HuH-7 (cell line): ENCODE measurements around the gene ZBTB32.
"Not testable (repeated sequence)": the region's sequence is repeated elsewhere in the genome, so short reads cannot be mapped to it uniquely, and the experiment has no call there.

Source experiments
- DNase-seq: peaks from one replicate; pipeline ENCODE4 v3.0.0; 2011; ENCODE audit warnings: low spot score

ZBTB32 gene

DNA sequence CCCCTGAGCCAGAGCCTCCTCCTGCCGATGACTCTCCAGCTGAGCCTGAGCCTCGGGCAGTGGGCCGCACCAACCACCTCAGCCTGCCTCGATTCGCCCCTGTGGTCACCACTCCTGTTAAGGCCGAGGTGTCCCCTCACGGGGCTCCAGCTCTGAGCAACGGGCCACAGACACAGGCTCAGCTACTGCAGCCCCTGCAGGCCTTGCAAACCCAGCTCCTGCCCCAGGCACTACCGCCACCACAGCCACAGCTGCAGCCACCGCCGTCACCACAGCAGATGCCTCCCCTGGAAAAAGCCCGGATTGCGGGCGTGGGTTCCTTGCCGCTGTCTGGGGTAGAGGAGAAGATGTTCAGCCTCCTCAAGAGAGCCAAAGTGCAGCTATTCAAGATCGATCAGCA lies 17.0 kb downstream of the ZBTB32 start:
- DNase-seq: no peak

DNA sequence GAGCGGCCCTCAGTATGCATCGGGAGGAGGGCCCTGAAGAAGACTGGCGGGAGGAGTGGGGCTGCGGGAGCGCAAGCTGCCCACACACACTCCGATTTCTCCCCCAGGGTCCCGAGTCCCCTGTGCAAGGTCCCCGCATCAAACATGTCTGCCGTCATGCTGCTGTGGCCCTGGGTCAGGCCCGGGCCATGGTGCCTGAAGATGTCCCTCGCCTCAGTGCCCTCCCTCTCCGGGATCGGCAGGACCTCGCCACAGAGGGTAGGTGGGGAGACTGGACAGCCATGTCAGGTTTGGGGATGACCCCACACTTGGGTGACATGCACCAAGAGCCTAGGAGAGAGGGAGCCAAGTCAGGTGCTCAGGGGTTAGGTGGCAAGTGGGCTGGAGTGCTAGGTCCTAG lies 18.1 kb downstream of the ZBTB32 start:
- DNase-seq: no peak

DNA sequence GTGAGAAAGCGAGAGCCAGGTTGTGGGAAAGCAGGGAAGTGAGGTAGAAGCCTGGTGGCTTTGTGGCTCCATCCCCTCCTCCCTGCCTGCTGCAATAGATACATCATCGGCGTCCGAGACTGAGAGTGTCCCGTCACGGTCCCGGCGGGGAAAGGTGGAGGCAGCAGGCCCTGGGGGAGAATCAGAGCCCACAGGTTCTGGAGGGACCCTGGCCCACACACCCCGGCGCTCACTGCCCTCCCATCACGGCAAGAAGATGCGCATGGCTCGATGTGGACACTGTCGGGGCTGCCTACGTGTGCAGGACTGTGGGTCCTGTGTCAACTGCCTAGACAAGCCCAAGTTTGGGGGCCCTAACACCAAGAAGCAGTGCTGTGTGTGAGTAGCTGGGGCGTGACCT lies 18.5 kb downstream of the ZBTB32 start:
- DNase-seq: no peak

DNA sequence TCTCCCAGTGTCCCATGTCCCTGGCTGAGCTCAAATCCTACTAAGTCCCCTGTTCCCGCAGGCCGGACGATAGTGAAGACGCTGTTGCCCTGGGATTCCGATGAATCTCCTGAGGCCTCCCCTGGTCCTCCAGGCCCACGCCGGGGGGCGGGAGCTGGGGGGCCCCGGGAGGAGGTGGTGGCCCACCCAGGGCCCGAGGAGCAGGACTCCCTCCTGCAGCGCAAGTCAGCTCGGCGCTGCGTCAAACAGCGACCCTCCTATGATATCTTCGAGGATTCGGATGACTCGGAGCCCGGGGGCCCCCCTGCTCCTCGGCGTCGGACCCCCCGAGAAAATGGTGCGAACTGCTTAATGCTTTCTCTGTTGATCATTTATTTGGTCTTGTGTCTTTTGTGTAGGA lies 19.3 kb downstream of the ZBTB32 start:
- DNase-seq: no peak

DNA sequence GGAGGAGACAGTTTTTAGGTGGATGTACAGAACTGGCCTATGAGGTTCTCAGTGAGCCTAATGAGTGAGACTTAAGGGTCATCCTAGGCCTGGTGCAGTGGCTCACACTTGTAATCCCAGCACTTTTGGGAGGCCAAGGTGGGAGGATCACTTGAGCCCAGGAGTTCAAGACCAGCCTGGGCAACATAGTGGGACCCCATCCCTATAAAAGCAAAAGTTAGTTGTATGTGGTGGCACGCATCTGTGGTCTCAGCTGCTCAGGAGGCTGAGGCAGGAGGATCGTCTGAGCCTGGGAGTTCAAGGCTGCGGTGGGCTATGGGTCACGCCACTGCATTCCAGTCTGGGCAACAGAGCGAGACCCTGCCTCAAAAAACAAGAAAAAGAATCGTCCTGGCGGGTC lies 19.8 kb downstream of the ZBTB32 start:
- DNase-seq: not testable (repeated sequence)

DNA sequence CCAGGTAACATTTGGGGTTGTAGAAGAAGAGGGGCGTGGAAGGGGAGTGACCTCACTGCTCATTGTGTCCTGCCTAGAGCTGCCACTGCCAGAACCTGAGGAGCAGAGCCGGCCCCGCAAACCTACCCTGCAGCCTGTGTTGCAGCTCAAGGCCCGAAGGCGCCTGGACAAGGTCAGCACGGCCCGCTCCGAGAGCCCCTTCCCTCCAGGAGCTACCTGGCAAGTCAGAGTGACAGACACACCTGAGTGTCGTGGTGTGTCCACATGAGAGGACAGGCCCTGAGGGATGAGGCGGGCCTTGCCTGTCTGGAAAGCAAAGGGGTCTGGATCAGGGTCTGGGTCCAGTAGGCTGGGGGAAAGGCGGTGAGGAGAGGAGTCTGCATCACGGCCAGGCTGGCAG lies 20.2 kb downstream of the ZBTB32 start:
- DNase-seq: no peak

DNA sequence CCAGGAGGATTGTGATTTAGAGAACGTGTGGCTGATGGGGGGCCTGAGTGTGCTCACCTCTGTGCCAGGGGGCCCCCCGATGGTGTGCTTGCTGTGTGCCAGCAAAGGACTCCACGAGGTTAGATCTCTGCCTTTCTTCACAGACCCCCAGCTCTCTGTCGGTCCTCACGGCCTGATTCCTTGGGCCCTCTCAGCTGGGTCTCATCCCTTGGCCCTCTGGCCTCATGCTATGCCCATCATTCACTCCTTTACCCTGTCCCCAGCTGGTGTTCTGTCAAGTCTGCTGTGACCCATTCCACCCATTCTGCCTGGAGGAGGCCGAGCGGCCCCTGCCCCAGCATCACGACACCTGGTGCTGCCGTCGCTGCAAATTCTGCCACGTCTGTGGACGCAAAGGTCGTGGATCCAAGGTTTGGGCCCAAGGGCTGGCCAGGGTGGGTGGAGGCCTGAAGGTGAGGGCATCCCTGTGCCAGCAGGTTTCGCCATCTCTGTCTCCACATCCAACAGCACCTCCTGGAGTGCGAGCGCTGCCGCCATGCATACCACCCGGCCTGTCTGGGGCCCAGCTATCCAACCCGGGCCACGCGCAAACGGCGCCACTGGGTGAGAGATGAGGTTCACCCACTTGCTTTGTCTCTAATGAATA lies 21.0 kb downstream of the ZBTB32 start:
- no peak for DNase-seq

DNA sequence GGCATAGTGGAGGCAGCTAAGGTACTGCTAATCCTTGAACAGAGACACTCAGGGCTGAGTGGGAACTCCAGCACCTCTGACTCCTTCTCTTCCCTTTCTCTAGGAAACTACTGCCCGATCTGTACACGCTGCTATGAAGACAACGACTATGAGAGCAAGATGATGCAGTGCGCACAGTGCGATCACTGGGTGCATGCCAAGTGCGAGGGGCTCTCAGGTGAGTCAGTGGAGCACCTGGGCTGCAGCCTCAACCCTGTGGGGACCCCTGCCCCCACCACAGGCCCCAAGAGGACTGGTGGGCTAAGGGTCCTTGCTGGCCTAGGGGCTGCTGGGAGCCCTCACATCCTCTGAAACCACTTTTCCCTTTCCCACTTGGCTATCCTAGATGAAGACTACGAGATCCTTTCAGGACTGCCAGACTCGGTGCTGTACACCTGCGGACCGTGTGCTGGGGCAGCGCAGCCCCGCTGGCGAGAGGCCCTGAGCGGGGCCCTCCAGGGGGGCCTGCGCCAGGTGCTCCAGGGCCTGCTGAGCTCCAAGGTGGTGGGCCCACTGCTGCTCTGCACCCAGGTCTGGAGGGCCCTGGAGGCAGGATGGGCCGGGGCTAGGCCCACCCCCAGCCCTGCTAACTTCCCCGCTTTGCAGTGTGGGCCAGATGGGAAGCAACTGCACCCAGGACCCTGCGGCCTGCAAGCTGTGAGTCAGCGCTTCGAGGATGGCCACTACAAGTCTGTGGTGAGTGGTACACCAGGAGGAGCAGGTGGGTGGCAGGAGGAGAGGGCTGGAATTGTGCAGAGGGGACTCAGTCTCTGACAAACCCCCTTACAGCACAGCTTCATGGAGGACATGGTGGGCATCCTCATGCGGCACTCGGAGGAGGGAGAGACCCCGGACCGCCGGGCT lies 22.9 kb downstream of the ZBTB32 start:
- DNase-seq: no peak

DNA sequence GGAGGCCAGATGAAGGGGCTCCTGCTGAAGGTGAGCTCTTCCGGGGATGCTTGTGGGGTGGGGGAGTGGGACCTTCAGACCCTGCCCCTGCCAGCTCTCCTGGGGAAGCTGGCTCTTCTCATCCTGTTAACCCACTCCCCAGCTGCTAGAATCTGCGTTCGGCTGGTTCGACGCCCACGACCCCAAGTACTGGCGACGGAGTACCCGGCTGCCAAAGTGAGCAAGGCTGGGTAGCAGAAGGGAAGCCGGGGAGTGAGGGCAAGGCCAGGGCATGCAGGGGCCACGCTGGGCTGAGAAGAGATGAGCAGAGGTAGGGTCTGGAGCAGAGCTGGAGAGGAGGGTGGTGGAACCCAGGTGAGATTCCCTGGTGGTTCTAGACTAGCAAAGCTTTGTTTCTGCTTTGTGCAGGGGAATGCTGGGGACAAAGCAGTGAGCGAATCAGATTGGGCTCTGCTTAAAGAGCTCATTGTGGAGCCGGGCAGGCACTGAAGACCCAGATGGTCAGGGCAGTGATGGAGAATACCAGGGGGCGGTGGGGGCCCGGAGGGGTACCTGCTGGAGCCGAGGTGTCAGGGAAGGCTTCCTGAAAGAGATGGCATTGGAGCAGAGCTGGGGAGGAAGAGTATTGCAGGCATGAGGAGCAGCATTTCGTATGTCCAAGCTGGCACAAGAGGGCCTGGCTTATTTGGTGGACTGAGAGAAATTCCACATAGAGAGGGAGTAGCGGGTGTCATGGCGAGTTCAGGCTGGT lies 23.8 kb downstream of the ZBTB32 start:
- no peak for DNase-seq

DNA sequence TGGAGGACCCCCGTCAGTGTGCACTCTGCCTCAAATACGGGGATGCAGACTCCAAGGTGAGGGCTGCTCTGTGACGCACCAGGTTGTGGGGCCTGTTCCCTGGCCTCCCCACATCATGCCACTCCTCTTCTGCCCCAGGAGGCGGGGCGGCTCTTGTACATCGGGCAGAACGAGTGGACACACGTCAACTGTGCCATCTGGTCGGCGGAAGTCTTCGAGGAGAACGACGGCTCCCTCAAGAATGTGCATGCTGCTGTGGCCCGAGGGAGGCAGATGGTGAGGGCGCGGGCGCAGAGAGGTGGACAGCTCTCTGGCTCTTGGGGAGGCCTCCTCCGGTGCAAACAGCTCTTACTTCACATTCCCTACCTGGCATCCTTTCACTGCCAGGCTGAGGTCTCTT lies 24.7 kb downstream of the ZBTB32 start:
- no peak for DNase-seq

DNA sequence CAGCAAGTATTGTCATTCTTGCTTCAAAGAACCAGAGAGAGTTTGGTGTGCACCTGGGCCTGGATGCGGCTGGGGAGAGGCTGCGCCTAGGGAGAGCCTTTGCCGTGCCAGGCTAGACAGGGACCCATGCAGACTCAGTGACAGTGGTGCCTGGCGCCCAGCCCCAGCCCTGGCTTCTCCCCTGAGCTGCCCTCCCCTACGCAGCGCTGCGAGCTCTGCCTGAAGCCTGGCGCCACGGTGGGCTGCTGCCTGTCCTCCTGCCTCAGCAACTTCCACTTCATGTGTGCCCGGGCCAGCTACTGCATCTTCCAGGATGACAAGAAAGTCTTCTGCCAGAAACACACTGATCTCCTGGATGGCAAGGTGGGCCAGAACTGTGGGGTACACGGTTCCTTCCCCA lies 25.4 kb downstream of the ZBTB32 start:
- no peak for DNase-seq

DNA sequence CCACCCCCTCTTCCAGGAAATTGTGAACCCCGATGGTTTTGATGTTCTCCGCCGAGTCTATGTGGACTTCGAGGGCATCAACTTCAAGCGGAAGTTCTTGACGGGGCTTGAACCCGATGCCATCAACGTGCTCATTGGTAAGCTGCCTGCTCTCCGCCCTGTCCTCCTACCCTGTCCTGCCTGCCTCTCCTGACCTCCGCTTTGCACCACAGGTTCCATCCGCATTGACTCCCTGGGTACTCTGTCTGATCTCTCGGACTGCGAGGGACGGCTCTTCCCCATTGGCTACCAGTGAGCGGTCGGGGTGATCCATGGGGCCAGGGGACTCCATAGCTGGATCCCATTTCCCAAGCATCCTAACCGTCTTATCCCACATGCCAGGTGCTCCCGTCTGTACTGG lies 26.0 kb downstream of the ZBTB32 start:
- DNase-seq: no peak

DNA sequence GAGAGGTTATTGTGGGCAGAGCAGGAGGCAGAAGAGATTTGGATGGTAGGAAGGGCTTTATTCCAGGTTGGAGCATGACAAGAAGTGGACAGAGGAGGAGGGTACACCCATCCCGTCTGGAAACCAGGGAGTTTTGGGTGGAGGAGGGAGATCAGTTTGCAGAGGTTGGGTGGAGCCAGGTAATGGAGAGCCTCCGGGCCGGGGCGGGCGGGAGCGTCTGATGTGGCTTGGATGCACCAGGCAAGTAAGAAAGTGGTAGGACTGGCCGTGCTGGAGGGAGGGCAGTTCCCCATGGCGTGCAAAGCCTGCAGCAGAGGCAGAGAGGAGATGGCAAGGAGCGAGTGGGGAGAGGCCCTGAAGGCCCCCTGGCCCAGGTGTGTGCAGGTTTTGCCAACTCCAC lies 27.0 kb downstream of the ZBTB32 start:
- DNase-seq: no peak

DNA sequence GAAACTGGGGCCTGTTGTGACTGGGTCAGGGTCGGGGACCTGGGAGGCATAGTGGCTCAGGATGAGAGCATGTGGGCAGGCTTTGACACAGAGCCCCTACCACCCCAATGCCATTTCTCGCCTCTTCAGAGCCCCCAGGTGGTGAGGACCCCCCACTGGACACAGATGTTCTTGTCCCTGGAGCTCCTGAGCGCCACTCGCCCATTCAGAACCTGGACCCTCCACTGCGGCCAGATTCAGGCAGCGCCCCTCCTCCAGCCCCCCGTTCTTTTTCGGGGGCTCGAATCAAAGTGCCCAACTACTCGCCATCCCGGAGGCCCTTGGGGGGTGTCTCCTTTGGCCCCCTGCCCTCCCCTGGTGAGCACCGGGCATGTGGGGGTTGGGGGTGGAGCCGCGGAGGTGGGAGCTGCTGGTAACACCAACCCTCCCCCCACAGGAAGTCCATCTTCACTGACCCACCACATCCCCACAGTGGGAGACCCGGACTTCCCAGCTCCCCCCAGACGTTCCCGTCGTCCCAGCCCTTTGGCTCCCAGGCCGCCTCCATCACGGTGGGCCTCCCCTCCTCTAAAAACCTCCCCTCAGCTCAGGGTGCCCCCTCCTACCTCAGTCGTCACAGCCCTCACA lies 27.5 kb downstream of the ZBTB32 start:
- no peak for DNase-seq

DNA sequence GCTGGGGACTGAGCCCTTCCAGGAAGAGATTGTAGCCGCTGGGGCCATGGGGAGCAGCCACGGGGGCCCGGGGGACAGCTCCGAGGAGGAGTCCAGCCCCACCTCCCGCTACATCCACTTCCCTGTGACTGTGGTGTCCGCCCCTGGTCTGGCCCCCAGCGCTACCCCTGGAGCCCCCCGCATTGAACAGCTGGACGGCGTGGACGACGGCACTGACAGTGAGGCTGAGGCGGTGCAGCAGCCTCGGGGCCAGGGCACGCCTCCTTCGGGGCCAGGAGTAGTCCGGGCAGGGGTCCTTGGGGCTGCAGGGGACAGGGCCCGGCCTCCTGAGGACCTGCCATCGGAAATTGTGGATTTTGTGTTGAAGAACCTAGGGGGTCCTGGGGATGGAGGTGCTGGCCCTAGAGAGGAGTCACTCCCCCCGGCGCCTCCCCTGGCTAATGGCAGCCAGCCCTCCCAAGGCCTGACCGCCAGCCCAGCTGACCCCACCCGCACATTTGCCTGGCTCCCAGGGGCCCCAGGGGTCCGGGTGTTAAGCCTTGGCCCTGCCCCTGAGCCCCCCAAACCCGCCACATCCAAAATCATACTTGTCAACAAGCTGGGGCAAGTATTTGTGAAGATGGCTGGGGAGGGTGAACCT lies 28.3 kb downstream of the ZBTB32 start:
- DNase-seq: no peak

DNA sequence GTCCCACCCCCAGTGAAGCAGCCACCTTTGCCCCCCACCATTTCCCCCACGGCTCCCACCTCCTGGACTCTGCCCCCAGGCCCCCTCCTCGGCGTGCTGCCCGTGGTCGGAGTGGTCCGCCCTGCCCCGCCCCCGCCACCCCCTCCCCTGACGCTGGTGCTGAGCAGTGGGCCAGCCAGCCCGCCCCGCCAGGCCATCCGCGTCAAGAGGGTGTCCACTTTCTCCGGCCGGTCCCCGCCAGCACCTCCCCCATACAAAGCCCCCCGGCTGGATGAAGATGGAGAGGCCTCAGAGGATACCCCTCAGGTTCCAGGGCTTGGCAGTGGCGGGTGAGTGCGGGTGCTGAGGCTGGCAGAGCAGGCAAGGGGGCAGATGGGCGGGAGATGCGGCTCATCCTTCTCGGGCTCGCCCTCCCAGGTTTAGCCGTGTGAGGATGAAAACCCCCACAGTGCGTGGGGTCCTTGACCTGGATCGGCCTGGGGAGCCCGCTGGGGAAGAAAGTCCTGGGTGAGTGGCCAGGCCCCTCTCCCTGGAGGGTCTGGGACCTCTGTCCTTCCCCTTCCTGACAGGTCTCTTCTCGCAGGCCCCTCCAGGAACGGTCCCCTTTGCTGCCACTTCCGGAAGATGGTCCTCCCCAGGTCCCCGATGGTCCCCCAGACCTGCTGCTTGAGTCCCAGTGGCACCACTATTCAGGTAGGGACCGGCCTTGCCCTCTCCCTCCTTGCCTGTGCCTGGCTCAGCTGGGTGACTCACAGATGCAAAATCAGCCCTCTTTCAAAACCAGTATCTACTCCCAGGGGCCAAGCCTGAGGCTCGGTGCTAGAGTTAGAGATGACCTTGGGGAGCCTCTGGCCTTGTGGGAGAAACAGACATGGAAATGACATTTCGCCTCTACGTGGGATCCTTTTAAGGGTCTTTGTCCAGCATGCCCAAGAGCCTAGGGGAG lies 29.1 kb downstream of the ZBTB32 start:
- DNase-seq: no peak

DNA sequence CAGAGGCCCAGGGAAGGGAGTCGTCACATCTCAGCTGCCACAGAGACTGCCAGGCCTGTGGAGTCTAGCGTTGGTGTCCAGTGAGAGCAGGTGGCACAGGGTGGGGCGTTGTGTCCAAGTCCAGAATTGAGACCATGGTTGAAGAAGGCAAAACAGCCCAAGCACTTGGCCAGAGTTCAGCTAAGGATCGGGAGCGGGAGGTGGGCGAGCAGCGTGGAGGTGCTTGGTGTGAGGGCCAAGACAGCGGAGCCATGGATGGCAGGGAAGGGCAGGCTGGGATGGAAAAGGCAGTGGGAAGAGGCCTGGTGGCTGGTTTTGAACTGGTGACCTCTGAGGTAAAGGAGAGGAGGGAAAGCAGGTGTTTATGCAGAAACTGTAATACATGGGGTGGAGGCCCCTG lies 29.9 kb downstream of the ZBTB32 start:
- no peak for DNase-seq

DNA sequence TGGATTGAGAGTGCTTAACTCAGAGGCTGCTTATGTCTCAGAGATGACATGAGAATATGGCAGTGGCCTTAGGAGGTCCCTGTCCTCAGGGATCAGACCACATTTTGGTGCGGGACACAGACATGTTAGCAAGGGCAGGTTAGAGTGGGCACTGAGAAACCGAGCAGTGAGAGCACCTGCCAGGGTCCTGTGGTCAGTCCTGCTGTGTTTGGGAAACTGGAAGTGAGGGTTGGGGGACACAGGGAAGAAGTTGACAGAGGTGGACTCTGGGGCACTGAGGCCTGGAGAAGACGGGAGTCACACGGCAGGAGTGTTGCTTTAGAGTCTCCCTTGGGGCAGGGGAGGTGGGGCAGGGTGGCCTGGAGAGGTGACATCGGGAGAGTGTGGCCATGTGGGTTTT lies 30.5 kb downstream of the ZBTB32 start:
- DNase-seq: no peak

DNA sequence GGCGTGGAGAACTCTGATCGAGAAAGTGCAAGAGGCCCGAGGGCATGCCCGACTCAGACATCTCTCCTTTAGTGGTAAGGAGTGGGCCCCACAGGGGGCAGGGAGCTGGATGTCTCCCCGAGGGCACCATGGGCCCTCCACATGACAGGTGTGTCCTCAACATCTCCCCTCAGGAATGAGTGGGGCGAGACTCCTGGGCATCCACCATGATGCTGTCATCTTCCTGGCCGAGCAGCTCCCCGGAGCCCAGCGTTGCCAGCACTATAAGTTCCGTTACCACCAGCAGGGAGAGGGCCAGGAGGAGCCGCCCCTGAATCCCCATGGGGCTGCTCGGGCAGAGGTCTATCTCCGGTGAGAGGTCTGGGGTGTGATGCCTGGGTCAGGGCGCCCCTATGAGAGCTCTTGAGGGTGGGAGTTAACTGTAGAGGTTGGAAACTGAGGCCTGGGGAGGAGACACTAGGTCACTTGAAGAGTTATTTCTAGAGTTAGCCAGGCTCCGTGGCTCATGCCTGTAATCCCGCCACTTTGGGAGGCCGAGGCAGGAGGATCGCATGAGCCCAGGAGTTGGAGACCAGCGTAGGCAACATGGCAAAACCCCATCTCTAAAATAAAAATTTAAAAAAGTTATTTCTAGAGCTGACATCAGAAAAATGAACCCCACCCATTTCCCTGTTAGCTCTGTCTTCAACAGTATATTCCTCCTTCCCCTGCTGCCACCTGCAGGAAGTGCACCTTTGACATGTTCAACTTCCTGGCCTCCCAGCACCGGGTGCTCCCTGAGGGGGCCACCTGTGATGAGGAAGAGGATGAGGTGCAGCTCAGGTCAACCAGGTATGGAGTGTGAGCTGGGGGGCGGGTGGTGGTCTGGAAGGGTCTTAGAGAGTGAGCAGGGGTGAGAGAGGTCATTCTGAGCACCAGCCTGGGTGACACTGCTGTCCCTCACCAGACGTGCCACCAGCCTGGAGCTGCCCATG lies 32.8 kb downstream of the ZBTB32 start:
- DNase-seq: peak; percentile 67
